Ascending aorta (tissue), 2 donors: ENCODE measurements around the gene FGFRL1. TPM values are rescaled to one million over a fixed set of nuclear protein-coding genes. Genes with fewer than 3 reads are reported as not detected.

ENCODE experiments used
- DNase-seq, 2 donors: peaks; one replicate each; pipeline ENCODE4 v3.0.0-alpha.2; 2019; ENCODE audit warnings: low spot score in 2 of 2
- H3K27ac ChIP-seq, 2 donors: fragments of 200-600 bp; sonication (generic); one replicate each; pipeline ENCODE4 v1.5.1; 2016 to 2017; ENCODE audit warnings: mild to moderate bottlenecking in 1 of 2
- H3K27me3 ChIP-seq: fragments of 200-600 bp; sonication (generic); one replicate; pipeline ENCODE4 v1.5.1; 2017
- H3K36me3 ChIP-seq, 2 donors: fragments of 200-600 bp; sonication (generic); one replicate each; pipeline ENCODE4 v1.5.1; 2016
- H3K4me1 ChIP-seq, 2 donors: fragments of 200-600 bp; sonication (generic); one replicate each; pipeline ENCODE4 v1.5.1; 2016 to 2017; ENCODE audit warnings: mild to moderate bottlenecking in 1 of 2
- H3K4me3 ChIP-seq, 2 donors: fragments of 200-600 bp; sonication (generic); one replicate each; pipeline ENCODE4 v1.5.1; 2016 to 2017; ENCODE audit warnings: mild to moderate bottlenecking in 1 of 2
- H3K9me3 ChIP-seq, 2 donors: fragments of 200-600 bp; sonication (generic); one replicate each; pipeline ENCODE4 v1.5.1; 2016
- intact Hi-C: fragments of 100-400 bp; cut with DNase I; formaldehyde crosslinking; loops from one replicate; pipeline ENCODE4 v1.15.1; 2023
- total RNA-seq: library from RNA; depleted of rRNA; stranded (reverse); fragments of >200 nt; gene quantifications from one replicate; pipeline ENCODE4 v1.1.0, GENCODE V29; 2016
- TF ChIP-seq, protein P1 (sequence below), 3 experiments: fragments of 200-600 bp in 2 of 3; fragments of 450-650 bp in 1 of 3; sonication (generic) in 2 of 3; IDR thresholded peaks; one replicate each; pipeline ENCODE4 v1.5.1; 2016 to 2019; ENCODE audit warnings: antibody characterized with exemption in 3 of 3, mild to moderate bottlenecking in 1 of 3, moderate library complexity in 1 of 3

The FGFRL1 gene
- total RNA-seq, 1 donor from 2014 or later = 79.1 TPM

DNA sequence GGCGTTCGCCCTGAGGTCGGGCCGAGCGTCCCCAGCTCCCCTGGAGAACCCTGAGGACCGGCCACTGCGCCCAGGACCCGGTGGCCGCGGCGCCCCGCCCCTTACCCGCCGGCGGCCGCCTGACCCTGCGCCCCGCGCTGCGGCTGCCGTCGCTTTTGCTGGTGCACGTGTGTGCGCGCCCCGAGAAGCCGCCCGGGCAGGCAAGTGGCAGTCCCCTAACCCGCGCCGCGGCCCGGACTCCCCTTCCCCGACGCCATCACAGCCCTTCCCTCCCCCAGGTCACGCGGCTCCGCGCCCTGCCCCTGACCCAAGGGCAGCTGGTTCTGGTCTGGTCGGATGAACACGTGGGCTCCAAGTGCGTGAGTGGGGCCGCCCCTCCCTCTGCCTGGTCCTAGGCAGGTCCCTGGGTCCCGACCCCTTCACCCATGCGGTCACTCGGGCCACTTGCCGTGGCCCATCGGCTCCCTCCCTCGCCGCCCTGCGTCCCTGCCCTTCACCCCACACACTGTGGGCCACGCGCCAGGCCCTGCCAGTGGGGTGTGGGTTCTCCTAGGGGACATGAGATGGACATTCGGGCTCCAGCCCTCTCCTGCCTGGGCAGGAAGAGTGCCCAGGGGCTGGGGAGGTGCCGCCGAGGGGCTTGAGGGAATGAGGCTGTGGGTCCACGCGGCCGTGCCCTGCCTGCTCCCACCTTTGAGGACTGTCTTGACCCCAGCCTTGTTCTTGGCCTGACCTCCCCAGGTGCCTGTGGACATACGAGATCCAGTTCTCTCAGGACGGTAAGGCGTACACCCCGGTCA, 8.0 kb upstream of the FGFRL1 start:
- H3K9me3 ChIP-seq = no peaks in the 10 kb centered on the region
- no peaks in the 10 kb centered on the region for H3K36me3 ChIP-seq
- H3K27me3 ChIP-seq = peaks cover 37% of the 10 kb centered on the region
- no peak for DNase-seq
- peaks cover 8 to 9% of the 10 kb centered on the region in 2 donors for H3K4me1 ChIP-seq
- intact Hi-C loops = no loop called here
- peak overlapping the region in 1 of 2 donors; percentile 31 for H3K4me3 ChIP-seq
- H3K27ac ChIP-seq = no peak overlapping the region
- TF ChIP-seq, protein P1, sequence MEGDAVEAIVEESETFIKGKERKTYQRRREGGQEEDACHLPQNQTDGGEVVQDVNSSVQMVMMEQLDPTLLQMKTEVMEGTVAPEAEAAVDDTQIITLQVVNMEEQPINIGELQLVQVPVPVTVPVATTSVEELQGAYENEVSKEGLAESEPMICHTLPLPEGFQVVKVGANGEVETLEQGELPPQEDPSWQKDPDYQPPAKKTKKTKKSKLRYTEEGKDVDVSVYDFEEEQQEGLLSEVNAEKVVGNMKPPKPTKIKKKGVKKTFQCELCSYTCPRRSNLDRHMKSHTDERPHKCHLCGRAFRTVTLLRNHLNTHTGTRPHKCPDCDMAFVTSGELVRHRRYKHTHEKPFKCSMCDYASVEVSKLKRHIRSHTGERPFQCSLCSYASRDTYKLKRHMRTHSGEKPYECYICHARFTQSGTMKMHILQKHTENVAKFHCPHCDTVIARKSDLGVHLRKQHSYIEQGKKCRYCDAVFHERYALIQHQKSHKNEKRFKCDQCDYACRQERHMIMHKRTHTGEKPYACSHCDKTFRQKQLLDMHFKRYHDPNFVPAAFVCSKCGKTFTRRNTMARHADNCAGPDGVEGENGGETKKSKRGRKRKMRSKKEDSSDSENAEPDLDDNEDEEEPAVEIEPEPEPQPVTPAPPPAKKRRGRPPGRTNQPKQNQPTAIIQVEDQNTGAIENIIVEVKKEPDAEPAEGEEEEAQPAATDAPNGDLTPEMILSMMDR (IDR thresholded peaks at IDR 0.05) = no peak

DNA sequence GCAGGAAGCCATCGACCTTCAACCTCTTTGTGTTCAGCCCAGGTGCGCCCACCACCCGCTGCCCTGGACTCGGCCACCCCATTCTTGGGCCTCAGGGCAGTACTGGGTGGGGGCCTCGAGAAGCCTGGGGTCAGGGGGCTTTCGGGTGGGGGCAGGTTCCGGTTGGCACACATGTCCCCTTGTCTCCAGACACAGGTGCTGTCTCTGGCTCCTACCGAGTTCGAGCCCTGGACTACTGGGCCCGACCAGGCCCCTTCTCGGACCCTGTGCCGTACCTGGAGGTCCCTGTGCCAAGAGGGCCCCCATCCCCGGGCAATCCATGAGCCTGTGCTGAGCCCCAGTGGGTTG, 7.4 kb upstream of the FGFRL1 start:
- Histone ChIP-seq H3K27ac (no peak overlapping the region), H3K36me3 (no peaks in the 10 kb centered on the region), H3K4me1 (peaks cover 12% of the 10 kb centered on the region in 2 donors), H3K9me3 (no peaks in the 10 kb centered on the region), H3K27me3 (peaks cover 35% of the 10 kb centered on the region), H3K4me3 (no peak overlapping the region)
- TF ChIP-seq, protein P1 (IDR thresholded peaks at IDR 0.05) = no peak
- DNase-seq = no peak
- intact Hi-C loops = no loop called here

DNA sequence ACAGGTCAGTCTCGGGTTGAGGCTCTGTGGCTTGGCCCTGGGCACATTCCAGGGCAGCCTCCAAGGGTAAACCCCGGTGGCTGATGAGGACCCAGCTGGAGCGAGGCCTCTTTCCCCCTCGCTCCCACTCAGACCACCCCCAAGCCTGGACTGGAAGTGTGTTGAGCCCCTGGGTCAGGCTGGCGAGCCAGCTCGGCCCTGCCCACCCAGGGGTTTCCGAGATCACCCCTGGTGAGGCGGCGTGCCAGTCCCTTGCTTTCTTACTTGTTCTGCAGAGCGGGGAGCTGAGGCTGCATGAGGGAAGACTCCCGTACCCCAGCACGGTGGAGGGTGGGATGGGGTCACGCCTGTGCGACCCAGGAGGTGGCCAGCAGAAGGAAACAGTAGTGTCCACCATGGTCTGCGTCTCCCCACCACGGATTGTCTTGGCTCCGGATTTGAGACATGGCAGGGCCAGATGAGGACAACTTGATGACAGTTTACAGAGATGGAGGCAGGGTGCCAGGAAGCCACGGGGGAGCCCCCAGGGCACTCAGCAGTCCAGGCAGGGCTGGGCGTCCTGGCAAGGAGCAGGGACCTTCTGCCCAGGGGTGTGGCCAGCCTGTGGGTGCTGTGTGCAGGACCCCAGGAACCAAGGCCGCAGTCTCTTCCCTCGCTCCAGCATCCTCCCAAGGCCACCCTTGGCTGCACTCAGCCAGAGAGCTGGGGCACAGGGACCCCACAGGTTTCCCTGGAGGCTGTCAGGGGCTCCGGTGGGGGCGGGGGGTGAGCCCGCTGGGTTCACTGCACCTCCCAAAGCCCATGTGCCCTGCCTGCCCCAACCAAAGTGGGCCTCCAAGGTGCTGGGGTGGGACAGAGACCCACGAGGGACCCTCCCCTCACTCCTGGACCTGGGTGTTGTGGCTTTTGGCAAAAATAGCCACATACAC, 6.6 kb upstream of the FGFRL1 start:
- no peak for DNase-seq
- intact Hi-C loops = no loop called here
- peaks cover 35% of the 10 kb centered on the region for H3K27me3 ChIP-seq
- H3K4me1 ChIP-seq = peaks cover 14% of the 10 kb centered on the region in 2 donors
- no peaks in the 10 kb centered on the region for H3K36me3 ChIP-seq
- H3K9me3 ChIP-seq = no peaks in the 10 kb centered on the region
- TF ChIP-seq, protein P1 (IDR thresholded peaks at IDR 0.05) = no peak
- H3K27ac ChIP-seq = no peak overlapping the region
- no peak overlapping the region for H3K4me3 ChIP-seq

DNA sequence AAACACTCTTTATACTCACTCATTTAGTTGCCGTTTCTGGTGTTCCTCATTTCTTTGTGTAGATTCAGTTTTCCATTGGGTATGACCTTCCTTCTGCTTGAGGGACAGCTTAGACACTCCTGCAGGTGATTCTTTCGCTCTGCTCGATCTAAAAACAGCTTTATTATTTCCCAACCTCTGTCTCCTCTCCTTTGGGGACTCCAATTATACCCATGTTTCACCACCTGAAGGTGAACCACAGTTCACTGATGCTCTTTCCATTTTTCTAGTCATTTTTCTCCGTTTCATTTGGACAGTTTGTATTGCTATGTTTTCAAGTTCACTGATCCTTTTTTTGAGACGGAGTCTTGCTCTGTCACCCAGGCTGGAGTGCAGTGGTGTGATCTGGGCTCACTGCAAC, 4.6 kb upstream of the FGFRL1 start:
- Histone ChIP-seq H3K36me3 (no peaks in the 10 kb centered on the region), H3K9me3 (no peaks in the 10 kb centered on the region), H3K4me3 (no peak overlapping the region), H3K27ac (no peak overlapping the region), H3K4me1 (peaks cover 24 to 26% of the 10 kb centered on the region in 2 donors), H3K27me3 (peaks cover 18% of the 10 kb centered on the region)
- no peak for DNase-seq
- intact Hi-C loops = no loop called here
- TF ChIP-seq, protein P1 (IDR thresholded peaks at IDR 0.05) = no peak

DNA sequence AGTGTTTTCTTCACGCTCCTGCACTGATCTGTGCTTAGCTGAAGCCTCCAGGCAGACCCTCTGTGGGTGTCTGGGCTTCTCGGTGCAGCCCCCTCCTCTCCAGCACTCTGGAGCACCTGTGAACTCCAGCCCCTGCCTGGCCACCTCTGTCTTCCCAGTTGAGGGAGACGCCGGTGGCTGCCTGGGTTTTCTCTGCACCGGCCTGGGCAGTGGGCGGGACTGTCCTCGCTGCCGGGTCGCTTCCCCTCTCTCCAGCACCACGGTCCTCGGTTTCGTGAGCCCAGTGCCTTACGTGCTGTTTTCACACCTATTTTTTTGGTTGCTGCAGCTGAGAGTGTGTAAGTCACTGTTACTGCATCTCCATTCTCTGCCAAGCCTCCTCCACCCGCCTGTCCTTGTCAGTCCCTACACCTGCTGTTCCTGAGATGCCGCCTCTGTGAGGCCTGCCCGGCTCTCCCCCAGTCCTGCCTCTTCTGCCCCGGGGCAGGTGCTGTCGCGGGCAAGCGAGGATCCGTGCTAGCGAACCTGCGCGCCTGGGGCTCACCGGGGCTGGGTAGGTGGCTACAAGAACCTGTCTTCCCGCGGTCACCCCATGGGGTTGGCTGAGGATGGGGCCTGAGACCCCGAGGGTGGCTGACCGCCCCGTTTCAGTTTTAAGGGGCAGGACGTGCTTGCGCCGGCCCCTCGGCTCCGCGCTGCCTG, 2.4 kb upstream of the FGFRL1 start:
- H3K36me3 ChIP-seq = no peaks in the 10 kb centered on the region
- peaks cover 21 to 23% of the 10 kb centered on the region in 2 donors for H3K4me1 ChIP-seq
- no peaks in the 10 kb centered on the region for H3K27me3 ChIP-seq
- TF ChIP-seq, protein P1 (IDR thresholded peaks at IDR 0.05) = no peak
- DNase-seq = no peak
- H3K9me3 ChIP-seq = no peaks in the 10 kb centered on the region
- peak overlapping the region; percentile 80 to 86 for H3K4me3 ChIP-seq
- H3K27ac ChIP-seq = peak overlapping the region; percentile 49 to 63
- intact Hi-C loops = loop anchor here (1.0 to 2.0 kb wide), 4 partner anchors 36 to 226 kb away; partner anchors contain the start of gene DGKQ
